Pancreas (tissue), 10 donors: Measurements from ENCODE around the gene DOHH. TPM values are rescaled to one million over a fixed set of nuclear protein-coding genes. Genes with fewer than 3 reads are reported as not detected.
A peak's percentile ranks its signal among the peaks of the same experiment; 100 is the strongest.

Experiments used
- ATAC-seq, 4 donors: fragments of 200-7000 bp; cut with Tn5 transposase; one replicate each; pipeline versions ENCODE4 v1.8.0 to v1.9.1; 2020; ENCODE audit warnings: mild to moderate bottlenecking in 4 of 4, moderate library complexity in 4 of 4
- DNase-seq, 6 donors: peaks; one replicate each; pipeline ENCODE4 v3.0.0-alpha.2; 2020
- FAIRE-seq: peaks from 2 replicates; lab custom pipeline; 2012; peaks lifted over from hg19 to GRCh38; lab: Jason Lieb, UNC
- H3K27ac ChIP-seq, 4 donors: fragments of 200-600 bp; sonication (generic); 1 replicate in 3 of 4; 2 replicates in 1 of 4; pipeline versions ENCODE4 v1.5.0 to v1.8.0; 2020
- H3K27me3 ChIP-seq, 4 donors: fragments of 200-600 bp; one replicate each; pipeline ENCODE4 v1.8.0; 2021
- H3K36me3 ChIP-seq, 3 donors: fragments of 200-600 bp; sonication (generic) in 1 of 3; one replicate each; pipeline versions ENCODE4 v1.5.0 to v1.8.0; 2020 to 2021
- H3K4me1 ChIP-seq, 3 donors: fragments of 200-600 bp; one replicate each; pipeline ENCODE4 v1.8.0; 2021
- H3K4me3 ChIP-seq, 4 donors: fragments of 200-600 bp; sonication (generic) in 2 of 4; one replicate each; pipeline versions ENCODE4 v1.5.0 to v1.8.0; 2020 to 2021
- H3K9me3 ChIP-seq, 4 donors: fragments of 200-600 bp; one replicate each; pipeline ENCODE4 v1.8.0; 2021
- CTCF ChIP-seq, 4 donors: fragments of 200-600 bp; sonication (generic) in 3 of 4; IDR thresholded peaks; one replicate each; pipeline versions ENCODE4 v1.5.0 to v1.8.0; 2021; ENCODE audit warnings: antibody characterized with exemption in 4 of 4
- WGBS, 2 donors: extraction: QIAGEN DNeasy Blood & Tissue Kit; methylation state at CpG; one replicate each; pipeline ENCODE4 v1.1.7; 2013; 5-methylcytosine and 5-hydroxymethylcytosine counted together
- intact Hi-C, 3 donors: fragments of 100-400 bp; cut with DNase I; formaldehyde crosslinking; loops; one replicate each; pipeline versions ENCODE4 v1.11.1 to v1.14.2; 2022
- polyA plus RNA-seq, 2 donors: library from polyadenylated mRNA; stranded (reverse); fragments of 200-250 nt; gene quantifications; one replicate each; pipeline ENCODE4 v1.2.3, GENCODE V29; 2013
- total RNA-seq, 6 donors: library from RNA; stranded (reverse); fragmentation: NEBNext Ultra II Directional in 4 of 6; extraction: Animal tissue kit (Norgen Biotek cat#: 25700) in 4 of 6; gene quantifications; one replicate each; pipeline versions ENCODE4 v1.2.1 to v1.2.4, GENCODE V29; 2021 to 2023
- donor health status: healthy with polysubstance abuse.
- donor health status: DM: no; HTN: no; CAD: no; lungs with moderate emphysema.
- donor health status: DM: no; HTN: no; CAD: no.
- donor health status: control.
- donor health status: control.
- donor health status: Bipolar disorder and iron deficiency.
- donor health status: DM: yes; HTN: yes; CAD: no.
- donor health status: DM: no; HTN: no; CAD: no.
- donor health status: DM: no; HTN: no; CAD: no.
- donor health status: DM: yes; HTN: yes; CAD: no.

DOHH gene
- total and polyA plus RNA-seq, 8 donors, result 3.2 to 10.5 (median 5.0) TPM

- FAIRE-seq (no peak), DNase-seq (peak in 2 of 6 donors; percentile 23 to 44), ATAC-seq (no peak)
- intact Hi-C loops, result loop anchor here in 1 of 3 donors (5.0 kb wide), 1 partner anchor 146 kb away; no protein-coding TSS in a partner anchor
- peaks cover 0 to 10% (median 2%) of the 10 kb centered on the region in 3 donors for H3K36me3 ChIP-seq
- H3K9me3 ChIP-seq, result no peaks in the 10 kb centered on the region
- no peak overlapping the region for H3K4me3 ChIP-seq
- no peak overlapping the region for H3K27ac ChIP-seq
- WGBS, 2 donors, result 90 to 92% methylated on average over 3 of the region's 3 CpGs
- no peaks in the 10 kb centered on the region for H3K27me3 ChIP-seq
- no peak for TF ChIP-seq CTCF (IDR thresholded peaks at IDR 0.05)
- no peaks in the 10 kb centered on the region for H3K4me1 ChIP-seq
Observed at GRCh38 chr19:3468211-3468610, 32.3 kb downstream of the DOHH start.

GRCh38 chr19:3467437-3468198, 32.9 kb downstream of the DOHH start:
- intact Hi-C loops, result loop anchor here in 1 of 3 donors (5.0 kb wide), 1 partner anchor 145 kb away; no protein-coding TSS in a partner anchor
- Histone ChIP-seq H3K4me1 (no peaks in the 10 kb centered on the region), H3K36me3 (peaks cover 0 to 15% (median 8%) of the 10 kb centered on the region in 3 donors), H3K27me3 (no peaks in the 10 kb centered on the region), H3K27ac (no peak overlapping the region), H3K9me3 (no peaks in the 10 kb centered on the region), H3K4me3 (no peak overlapping the region)
- FAIRE-seq (no peak), DNase-seq (peak in 1 of 6 donors; percentile 35), ATAC-seq (no peak)
- WGBS, 2 donors, result 93 to 96% methylated on average over 10 of the region's 10 CpGs
- no peak for TF ChIP-seq CTCF (IDR thresholded peaks at IDR 0.05)

- FAIRE-seq (no peak), DNase-seq (peak in 2 of 6 donors; percentile 15 to 25), ATAC-seq (no peak)
- 95 to 98% methylated on average over 9 of the region's 9 CpGs for WGBS, 2 donors
- no peaks in the 10 kb centered on the region for H3K9me3 ChIP-seq
- no peaks in the 10 kb centered on the region for H3K27me3 ChIP-seq
- intact Hi-C loops, result loop anchor here in 1 of 3 donors (5.0 kb wide), 1 partner anchor 144 kb away; no protein-coding TSS in a partner anchor
- no peaks in the 10 kb centered on the region for H3K4me1 ChIP-seq
- peaks cover 3 to 19% (median 11%) of the 10 kb centered on the region in 3 donors for H3K36me3 ChIP-seq
- TF ChIP-seq CTCF (IDR thresholded peaks at IDR 0.05), result no peak
- H3K27ac ChIP-seq, result no peak overlapping the region
- no peak overlapping the region for H3K4me3 ChIP-seq
Observed at GRCh38 chr19:3466635-3467034, 33.8 kb downstream of the DOHH start.

- Histone ChIP-seq H3K36me3 (peaks cover 3 to 19% (median 11%) of the 10 kb centered on the region in 3 donors), H3K4me3 (no peak overlapping the region), H3K4me1 (no peaks in the 10 kb centered on the region), H3K9me3 (no peaks in the 10 kb centered on the region), H3K27ac (no peak overlapping the region), H3K27me3 (no peaks in the 10 kb centered on the region)
- TF ChIP-seq CTCF (IDR thresholded peaks at IDR 0.05), result no peak
- WGBS, 2 donors, result 91 to 96% methylated on average over 7 of the region's 7 CpGs
- intact Hi-C loops, result loop anchor here in 1 of 3 donors (5.0 kb wide), 1 partner anchor 143 kb away; no protein-coding TSS in a partner anchor
- no peak for ATAC-seq
- FAIRE-seq, result no peak
- DNase-seq, result peak in 2 of 6 donors; percentile 16 to 22
Observed at GRCh38 chr19:3465552-3465951, 34.9 kb downstream of the DOHH start.
